CD4-positive, CD25-positive, alpha-beta regulatory T cell (primary cell): ENCODE results near the gene PRH1. TPM values are rescaled to one million over a fixed set of nuclear protein-coding genes. Genes with fewer than 3 reads are reported as not detected.
A peak's percentile ranks its signal among the peaks of the same experiment; 100 is the strongest.

ENCODE experiments used
- ATAC-seq, 2 donors: fragments of 150-1000 bp; cut with Tn5 transposase; one replicate each; pipeline ENCODE4 v1.10.0; 2021; ENCODE audit warnings: low read depth in 2 of 2, moderate number of reproducible peaks in 2 of 2, moderate library complexity in 1 of 2
- DNase-seq, 3 donors: peaks; one replicate each; pipeline versions ENCODE4 v3.0.0 to v3.0.0-alpha.2; 2012 to 2022; ENCODE audit warnings: mixed read lengths in 1 of 3
- H3K27ac ChIP-seq: one replicate; pipeline ENCODE4 v1.7.0; 2013; ENCODE audit warnings: mild to moderate bottlenecking, low read length; ENCODE audit not compliant: insufficient read depth, poor library complexity, severe bottlenecking
- H3K27me3 ChIP-seq: one replicate; pipeline ENCODE4 v1.7.0; 2013; ENCODE audit warnings: low read length; ENCODE audit not compliant: control insufficient read depth, insufficient read depth
- H3K36me3 ChIP-seq: one replicate; pipeline ENCODE4 v1.7.0; 2013; ENCODE audit warnings: mild to moderate bottlenecking, low read length, moderate library complexity; ENCODE audit not compliant: control insufficient read depth, insufficient read depth
- H3K4me1 ChIP-seq: 2 replicates; pipeline ENCODE4 v1.7.0; 2013; ENCODE audit warnings: mild to moderate bottlenecking, low read length; ENCODE audit not compliant: insufficient read depth, control insufficient read depth, poor library complexity, severe bottlenecking
- H3K4me3 ChIP-seq: one replicate; pipeline ENCODE4 v1.7.0; 2013; ENCODE audit warnings: low read depth, mild to moderate bottlenecking, low read length, moderate library complexity
- H3K9me3 ChIP-seq, 2 experiments: 1 replicate in 1 of 2; 2 replicates in 1 of 2; pipeline ENCODE4 v1.7.0; 2013; ENCODE audit warnings: low read length in 2 of 2, mild to moderate bottlenecking in 1 of 2, moderate library complexity in 1 of 2; ENCODE audit not compliant: control insufficient read depth in 2 of 2
- H3K27ac Mint-ChIP-seq, 3 donors: one replicate each; pipeline ENCODE4 v1.8.0; 2020 to 2022; ENCODE audit warnings: mild to moderate bottlenecking in 3 of 3, mixed read lengths in 3 of 3, moderate library complexity in 2 of 3
- H3K27me3 Mint-ChIP-seq: one replicate; pipeline ENCODE4 v1.8.0; 2022; ENCODE audit warnings: mild to moderate bottlenecking, mixed read lengths
- H3K36me3 Mint-ChIP-seq: one replicate; pipeline ENCODE4 v1.8.0; 2020; ENCODE audit warnings: mixed read lengths
- H3K4me1 Mint-ChIP-seq, 4 donors: one replicate each; pipeline ENCODE4 v1.8.0; 2020 to 2022; ENCODE audit warnings: mixed read lengths in 4 of 4, mild to moderate bottlenecking in 1 of 4
- H3K4me3 Mint-ChIP-seq, 4 donors: one replicate each; pipeline ENCODE4 v1.8.0; 2020 to 2022; ENCODE audit warnings: mild to moderate bottlenecking in 4 of 4, mixed read lengths in 4 of 4, moderate library complexity in 3 of 4
- H3K9me3 Mint-ChIP-seq, 7 donors: one replicate each; pipeline ENCODE4 v1.8.0; 2020 to 2022; ENCODE audit warnings: mixed read lengths in 7 of 7, mild to moderate bottlenecking in 3 of 7, moderate library complexity in 2 of 7
- polyA plus RNA-seq, 4 donors: library from polyadenylated mRNA; unstranded; fragments of 300-500 nt; fragmentation: Illumina TruSeq; gene quantifications; one replicate each; pipeline ENCODE4 v1.2.3, GENCODE V29; 2021
- total RNA-seq: library from RNA; stranded (reverse); gene quantifications from one replicate; pipeline ENCODE4 v1.2.3, GENCODE V29; 2022

PRH1 gene
- total and polyA plus RNA-seq, 5 donors from 2014 or later = 7.1 to 26.9 (median 10.3) TPM

DNA sequence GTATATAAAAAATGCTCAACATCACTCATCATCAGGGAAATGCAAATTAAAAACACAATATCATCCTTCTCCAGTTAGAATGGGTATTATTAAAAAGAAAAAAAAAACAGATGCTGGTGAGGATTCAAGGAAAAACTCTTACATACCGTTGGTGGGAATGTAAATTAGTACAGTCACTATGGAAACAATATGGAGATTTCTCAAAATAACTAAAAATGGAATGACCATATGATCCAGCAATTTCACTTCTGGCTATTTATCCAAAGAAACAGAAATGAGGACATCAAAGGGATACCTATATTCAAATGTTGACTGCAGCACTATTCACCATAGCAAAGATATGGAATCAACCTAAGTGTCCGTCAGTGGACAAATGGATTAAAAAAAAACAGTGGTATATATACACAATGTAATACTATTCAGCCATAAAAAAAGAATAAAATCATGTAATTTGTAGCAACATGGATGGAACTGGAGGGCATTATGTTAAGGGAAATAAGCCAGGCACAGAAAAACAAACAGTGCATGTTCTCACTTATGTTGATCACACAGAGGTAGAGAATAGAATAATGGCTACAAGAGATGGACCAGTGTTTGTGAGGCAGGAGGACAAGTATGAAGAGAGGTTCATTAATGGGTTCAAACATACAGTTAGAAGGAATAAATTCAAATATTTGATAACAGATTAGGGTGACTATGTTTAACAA, 20.4 kb downstream of the PRH1 start:
- H3K27ac ChIP-seq = no peak overlapping the region
- H3K4me3 ChIP-seq = no peak overlapping the region
- no peaks in the 10 kb centered on the region for H3K36me3 ChIP-seq
- Mint-ChIP-seq H3K4me3 (no peak overlapping the region), H3K36me3 (peaks cover 71% of the 10 kb centered on the region), H3K4me1 (peaks cover 0 to 7% (median 1%) of the 10 kb centered on the region in 4 donors), H3K27ac (no peak overlapping the region), H3K27me3 (no peaks in the 10 kb centered on the region), H3K9me3 (peaks cover 0 to 48% (median 16%) of the 10 kb centered on the region in 7 donors)
- no peaks in the 10 kb centered on the region for H3K4me1 ChIP-seq
- ATAC-seq (no peak), DNase-seq (no peak)
- peaks cover 8% of the 10 kb centered on the region in 2 experiments for H3K9me3 ChIP-seq
- no peaks in the 10 kb centered on the region for H3K27me3 ChIP-seq

DNA sequence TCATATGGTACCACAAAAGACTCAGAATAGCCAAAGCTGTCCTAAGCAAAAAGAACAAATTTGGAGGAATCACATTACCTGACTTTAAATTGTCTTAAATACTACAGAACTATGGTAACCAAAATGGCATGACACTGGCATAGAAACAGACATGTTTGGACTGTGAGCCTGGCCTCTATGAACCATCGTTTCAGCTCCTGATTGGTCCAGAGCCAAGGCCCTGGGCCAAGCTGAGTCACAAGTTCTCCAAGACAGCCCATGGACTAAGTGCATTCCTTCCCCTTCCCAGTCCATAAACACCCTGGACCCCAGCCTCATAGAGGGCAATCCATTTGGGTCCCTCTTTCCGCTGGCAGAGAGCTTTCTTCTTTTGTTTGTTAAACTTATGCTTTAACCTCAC, 22.7 kb downstream of the PRH1 start:
- Mint-ChIP-seq H3K9me3 (peaks cover 0 to 70% (median 19%) of the 10 kb centered on the region in 7 donors), H3K27ac (no peak overlapping the region)
- DNase-seq = no peak

DNA sequence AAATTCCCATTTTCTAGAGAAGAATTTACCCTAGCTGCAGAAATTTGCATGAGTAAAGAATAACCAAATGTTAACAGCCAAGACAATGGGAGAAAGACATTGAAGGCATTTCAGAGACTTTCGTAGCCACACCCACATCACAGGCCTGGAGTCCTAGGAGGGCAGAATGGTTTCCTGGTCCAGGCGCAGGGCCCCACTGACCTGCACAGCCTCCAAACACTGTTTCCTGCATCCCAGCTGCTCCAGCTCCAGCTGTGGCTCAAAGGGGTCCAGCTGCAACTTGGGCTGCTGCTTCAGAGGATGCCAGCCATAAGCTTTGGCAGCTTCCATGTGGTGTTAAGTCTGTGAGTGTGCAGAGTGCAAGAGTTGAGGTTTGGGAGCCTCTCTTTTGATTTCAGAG, 28.2 kb downstream of the PRH1 start:
- H3K4me3 ChIP-seq = no peak overlapping the region
- H3K36me3 ChIP-seq = peaks cover 10% of the 10 kb centered on the region
- Mint-ChIP-seq H3K9me3 (peaks cover 0 to 45% (median 17%) of the 10 kb centered on the region in 7 donors), H3K4me1 (peaks cover 0 to 27% (median 20%) of the 10 kb centered on the region in 4 donors), H3K4me3 (no peak overlapping the region), H3K27ac (no peak overlapping the region), H3K27me3 (no peaks in the 10 kb centered on the region), H3K36me3 (peaks cover 67% of the 10 kb centered on the region)
- no peaks in the 10 kb centered on the region for H3K4me1 ChIP-seq
- H3K9me3 ChIP-seq = peaks cover 10 to 34% of the 10 kb centered on the region in 2 experiments
- no peak overlapping the region for H3K27ac ChIP-seq
- no peak for ATAC-seq
- no peak for DNase-seq
- no peaks in the 10 kb centered on the region for H3K27me3 ChIP-seq

More for the DNA sequence above, 22.7 kb downstream of the PRH1 start:
- Mint-ChIP-seq H3K36me3 (peaks cover 80% of the 10 kb centered on the region), H3K4me1 (peaks cover 0 to 3% (median under 1%) of the 10 kb centered on the region in 4 donors), H3K27me3 (no peaks in the 10 kb centered on the region), H3K4me3 (no peak overlapping the region)
- Histone ChIP-seq H3K27me3 (no peaks in the 10 kb centered on the region), H3K27ac (no peak overlapping the region), H3K4me3 (no peak overlapping the region), H3K9me3 (peaks cover 18 to 29% of the 10 kb centered on the region in 2 experiments), H3K36me3 (peaks cover 6% of the 10 kb centered on the region), H3K4me1 (no peaks in the 10 kb centered on the region)
- no peak for ATAC-seq

DNA sequence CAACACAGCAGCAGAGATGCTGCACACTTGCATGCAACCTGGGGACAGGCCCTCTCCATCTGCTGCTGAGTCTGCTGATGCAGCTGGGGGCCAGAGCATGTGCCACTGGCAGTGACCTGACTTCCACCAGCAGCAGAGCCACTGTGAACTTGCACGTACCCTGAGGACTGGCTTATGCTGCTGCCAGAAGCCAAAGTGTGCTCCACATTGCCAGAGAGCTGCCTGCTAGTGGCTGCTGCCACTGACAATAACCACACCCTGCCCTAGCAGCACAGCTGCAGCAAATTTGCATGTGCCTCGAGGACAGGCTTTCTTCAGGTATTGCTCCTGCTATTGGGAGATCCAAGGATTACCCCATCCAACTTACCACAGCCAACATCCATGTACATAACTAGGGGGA, 30.3 kb downstream of the PRH1 start:
- DNase-seq (no peak), ATAC-seq (no peak)
- Histone ChIP-seq H3K27ac (no peak overlapping the region), H3K9me3 (peaks cover 10 to 29% of the 10 kb centered on the region in 2 experiments), H3K36me3 (peaks cover 10% of the 10 kb centered on the region), H3K27me3 (no peaks in the 10 kb centered on the region), H3K4me1 (no peaks in the 10 kb centered on the region), H3K4me3 (no peak overlapping the region)
- Mint-ChIP-seq H3K27ac (no peak overlapping the region), H3K36me3 (peaks cover 58% of the 10 kb centered on the region), H3K9me3 (peaks cover 0 to 31% (median 14%) of the 10 kb centered on the region in 7 donors), H3K4me3 (no peak overlapping the region), H3K27me3 (no peaks in the 10 kb centered on the region), H3K4me1 (peaks cover 0 to 41% (median 31%) of the 10 kb centered on the region in 4 donors)

DNA sequence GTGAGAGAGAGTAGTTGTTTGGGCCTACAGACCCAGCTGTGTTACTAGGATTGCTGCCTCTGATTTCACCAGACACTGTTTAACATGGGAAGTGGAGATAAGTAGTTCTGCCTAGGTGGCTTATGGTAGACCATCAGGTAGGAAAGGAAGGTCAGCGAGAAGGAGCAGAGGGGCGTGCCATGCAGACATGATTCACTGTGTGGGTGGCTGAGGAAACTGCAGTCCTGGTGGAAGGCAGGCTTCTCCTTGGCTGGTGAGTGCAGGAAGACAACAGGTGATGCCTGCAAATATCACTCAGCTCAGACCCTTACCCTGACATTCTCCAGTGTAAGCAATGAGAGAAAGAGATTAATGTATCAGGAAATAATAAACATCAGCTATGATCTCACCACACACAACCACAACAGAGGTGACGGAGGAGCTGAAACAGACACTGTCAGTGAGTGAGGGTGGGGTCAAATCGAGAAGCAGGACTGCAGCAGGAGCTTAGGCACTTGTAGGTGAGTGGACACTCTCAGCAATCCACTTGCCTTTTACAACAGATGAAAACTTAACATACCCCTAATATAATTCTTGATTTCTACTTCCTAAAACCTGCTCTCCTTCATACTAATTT, 32.7 kb downstream of the PRH1 start:
- Histone ChIP-seq H3K27me3 (no peaks in the 10 kb centered on the region), H3K4me1 (no peaks in the 10 kb centered on the region), H3K4me3 (no peak overlapping the region), H3K36me3 (peaks cover 4% of the 10 kb centered on the region), H3K9me3 (peaks cover 0 to 9% of the 10 kb centered on the region in 2 experiments), H3K27ac (no peak overlapping the region)
- ATAC-seq = no peak
- no peak for DNase-seq
- no peak overlapping the region for H3K4me3 Mint-ChIP-seq
- peaks cover 0 to 8% (median 5%) of the 10 kb centered on the region in 7 donors for H3K9me3 Mint-ChIP-seq
- peaks cover 58% of the 10 kb centered on the region for H3K36me3 Mint-ChIP-seq
- peaks cover 0 to 41% (median 31%) of the 10 kb centered on the region in 4 donors for H3K4me1 Mint-ChIP-seq
- H3K27ac Mint-ChIP-seq = peak overlapping the region in 2 of 3 donors; percentile 26 to 69
- no peaks in the 10 kb centered on the region for H3K27me3 Mint-ChIP-seq

DNA sequence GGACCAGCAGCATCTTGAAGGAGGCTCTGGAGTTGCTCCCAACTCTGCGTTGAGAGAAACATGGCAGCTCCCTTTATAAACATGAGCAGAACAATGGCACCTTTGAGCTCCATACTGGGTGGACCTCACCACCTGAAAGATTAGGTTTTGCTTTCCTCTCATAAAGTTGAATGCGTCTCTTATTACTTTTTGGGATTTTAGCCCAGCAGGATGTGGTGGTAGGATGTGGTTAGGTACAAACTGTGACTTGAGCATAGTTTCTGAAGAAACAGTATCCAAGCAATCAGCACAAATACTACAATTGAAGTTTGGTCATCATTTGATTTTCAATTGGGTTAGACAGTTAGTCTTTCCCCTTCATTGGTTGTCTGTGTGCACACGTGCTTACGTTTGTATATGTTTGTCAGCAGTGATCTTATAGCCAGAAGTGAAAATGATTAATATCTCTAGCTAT, 34.6 kb downstream of the PRH1 start, which contains the start of gene PRR4:
TSS of gene PRR4 (minus strand) at position 51 of the 454 bp plus-strand sequence. CDS start at position 13, 38 bp downstream.
- Histone ChIP-seq H3K4me1 (no peaks in the 10 kb centered on the region), H3K27ac (no peak within 1 kb of the TSS), H3K36me3 (no peaks in the 10 kb centered on the region), H3K27me3 (no peaks in the 10 kb centered on the region), H3K9me3 (no peaks in the 10 kb centered on the region), H3K4me3 (no peak within 1 kb of the TSS)
- H3K36me3 Mint-ChIP-seq = peaks cover 57% of the 10 kb centered on the region
- ATAC-seq (peak; percentile 23 to 60), DNase-seq (peak in 2 of 3 donors; percentile 24 to 67)
- peaks cover 0 to 1% (median 0%) of the 10 kb centered on the region in 7 donors for H3K9me3 Mint-ChIP-seq
- no peaks in the 10 kb centered on the region for H3K27me3 Mint-ChIP-seq
- H3K4me3 Mint-ChIP-seq = no peak within 1 kb of the TSS
- peaks cover 0 to 39% (median 27%) of the 10 kb centered on the region in 4 donors for H3K4me1 Mint-ChIP-seq
- peak within 1 kb of the TSS; percentile 5 to 47 (median 12) for H3K27ac Mint-ChIP-seq

DNA sequence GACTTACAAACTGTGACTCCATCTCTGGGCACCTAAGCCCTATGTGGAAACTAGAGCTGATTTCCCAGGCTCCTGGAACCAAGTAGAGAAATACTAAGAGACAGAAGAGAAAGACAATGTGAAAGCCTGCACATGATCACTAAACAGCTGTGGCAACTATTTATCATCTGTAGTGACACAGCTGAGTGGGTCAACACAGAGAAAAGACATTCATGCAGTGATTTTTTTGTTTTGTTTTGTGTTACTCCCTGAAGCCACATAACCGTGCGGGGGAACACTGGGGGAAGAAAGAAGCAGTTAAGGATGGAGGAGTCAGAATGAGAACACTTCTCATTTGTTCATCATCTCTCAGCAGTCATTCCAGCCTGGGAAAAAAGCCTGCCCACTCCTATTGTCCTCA, 36.3 kb downstream of the PRH1 start:
- H3K27ac Mint-ChIP-seq = no peak overlapping the region

More for the DNA sequence above, 36.3 kb downstream of the PRH1 start:
- Mint-ChIP-seq H3K4me1 (peaks cover 5 to 33% (median 25%) of the 10 kb centered on the region in 4 donors), H3K36me3 (peaks cover 53% of the 10 kb centered on the region), H3K9me3 (no peaks in the 10 kb centered on the region), H3K4me3 (no peak overlapping the region), H3K27me3 (no peaks in the 10 kb centered on the region)
- no peaks in the 10 kb centered on the region for H3K27me3 ChIP-seq
- ATAC-seq (no peak), DNase-seq (no peak)
- no peaks in the 10 kb centered on the region for H3K4me1 ChIP-seq
- no peak overlapping the region for H3K4me3 ChIP-seq
- H3K9me3 ChIP-seq = no peaks in the 10 kb centered on the region
- H3K36me3 ChIP-seq = no peaks in the 10 kb centered on the region
- no peak overlapping the region for H3K27ac ChIP-seq
